Measurements from ENCODE around the gene ATRN. TPM values are rescaled to one million over a fixed set of nuclear protein-coding genes. Genes with fewer than 3 reads are reported as not detected.

ATRN gene
- total RNA-seq, 3 donors from 2014 or later (not counting 1 experiment from before 2014, with no cell fraction given) = 16.1 to 21.8 (median 19.3) TPM

GRCh38 chr20:3616250-3616649 is 145.4 kb downstream of the ATRN start:
- H3K4me3 Mint-ChIP-seq = no peak overlapping the region
- DNase-seq (no peak), ATAC-seq (no peak)
- H3K27me3 Mint-ChIP-seq (ENCODE audit: low read depth in 2 of 2) = no peaks in the 10 kb centered on the region
- 94% methylated on average over 4 of the region's 4 CpGs for WGBS (ENCODE audit: insufficient coverage)
- intact Hi-C loops (cut with micrococcal nuclease) = no loop called here
- Histone ChIP-seq H3K4me3 (ENCODE audit: low read length) (no peak overlapping the region), H3K36me3 (ENCODE audit: control insufficient read depth, insufficient read depth, low read length) (peaks cover 3% of the 10 kb centered on the region), H3K9me3 (ENCODE audit: control insufficient read depth, insufficient read depth, low read length) (no peaks in the 10 kb centered on the region), H3K4me1 (ENCODE audit: control insufficient read depth, insufficient read depth, low read length) (no peaks in the 10 kb centered on the region), H3K27ac (ENCODE audit: low read length) (no peak overlapping the region), H3K27me3 (ENCODE audit: control insufficient read depth, insufficient read depth, low read length) (no peaks in the 10 kb centered on the region)
- no peaks in the 10 kb centered on the region for H3K4me1 Mint-ChIP-seq
- TF ChIP-seq CTCF (IDR thresholded peaks at IDR 0.05) = no peak
- no peaks in the 10 kb centered on the region for H3K36me3 Mint-ChIP-seq
- H3K27ac Mint-ChIP-seq = no peak overlapping the region
- H3K9me3 Mint-ChIP-seq = no peaks in the 10 kb centered on the region

GRCh38 chr20:3621111-3621510 is 150.3 kb downstream of the ATRN start:
- no peaks in the 10 kb centered on the region for H3K4me1 ChIP-seq (ENCODE audit: control insufficient read depth, insufficient read depth, low read length)
- H3K27ac ChIP-seq (ENCODE audit: low read length) = no peak overlapping the region
- DNase-seq (no peak), ATAC-seq (no peak)
- no peaks in the 10 kb centered on the region for H3K9me3 ChIP-seq (ENCODE audit: control insufficient read depth, insufficient read depth, low read length)
- no peak overlapping the region for H3K4me3 ChIP-seq (ENCODE audit: low read length)
- no peak for TF ChIP-seq CTCF (IDR thresholded peaks at IDR 0.05)
- Mint-ChIP-seq H3K27me3 (ENCODE audit: low read depth in 2 of 2) (no peaks in the 10 kb centered on the region), H3K36me3 (no peaks in the 10 kb centered on the region), H3K4me3 (no peak overlapping the region), H3K9me3 (no peaks in the 10 kb centered on the region), H3K4me1 (no peaks in the 10 kb centered on the region), H3K27ac (no peak overlapping the region)
- WGBS (ENCODE audit: insufficient coverage) = 95% methylated on average over 8 of the region's 8 CpGs
- H3K36me3 ChIP-seq (ENCODE audit: control insufficient read depth, insufficient read depth, low read length) = no peaks in the 10 kb centered on the region
- intact Hi-C loops (cut with micrococcal nuclease) = no loop called here
- no peaks in the 10 kb centered on the region for H3K27me3 ChIP-seq (ENCODE audit: control insufficient read depth, insufficient read depth, low read length)

DNA sequence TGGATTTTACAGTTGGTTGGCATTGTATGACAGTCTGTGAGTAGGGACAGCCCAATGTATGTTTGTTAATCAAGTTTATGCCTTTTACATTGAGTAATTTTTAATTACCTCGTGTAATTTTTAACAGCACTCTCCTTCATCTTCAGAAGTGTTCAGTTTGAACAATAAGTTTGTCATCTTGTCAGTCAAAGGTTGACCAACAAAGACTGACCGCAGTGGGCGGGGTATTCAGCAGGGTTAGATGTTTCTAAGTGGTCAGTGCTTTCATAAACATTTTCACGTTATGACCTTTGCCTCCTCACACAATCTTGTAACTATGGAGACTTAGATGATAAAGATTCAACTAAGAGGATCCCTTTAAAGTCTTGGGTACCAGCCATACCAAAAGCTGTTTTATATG is 151.6 kb downstream of the ATRN start:
- ATAC-seq (no peak), DNase-seq (no peak)
- peaks cover 2% of the 10 kb centered on the region for H3K36me3 ChIP-seq (ENCODE audit: control insufficient read depth, insufficient read depth, low read length)
- no peak overlapping the region for H3K27ac Mint-ChIP-seq
- H3K9me3 ChIP-seq (ENCODE audit: control insufficient read depth, insufficient read depth, low read length) = no peaks in the 10 kb centered on the region
- no peak overlapping the region for H3K4me3 ChIP-seq (ENCODE audit: low read length)
- peaks cover 6% of the 10 kb centered on the region for H3K36me3 Mint-ChIP-seq
- H3K27me3 ChIP-seq (ENCODE audit: control insufficient read depth, insufficient read depth, low read length) = no peaks in the 10 kb centered on the region
- no peaks in the 10 kb centered on the region for H3K4me1 ChIP-seq (ENCODE audit: control insufficient read depth, insufficient read depth, low read length)
- H3K4me1 Mint-ChIP-seq = no peaks in the 10 kb centered on the region
- no peak for TF ChIP-seq CTCF (IDR thresholded peaks at IDR 0.05)
- no peaks in the 10 kb centered on the region for H3K27me3 Mint-ChIP-seq (ENCODE audit: low read depth in 2 of 2)
- H3K27ac ChIP-seq (ENCODE audit: low read length) = no peak overlapping the region
- intact Hi-C loops (cut with micrococcal nuclease) = no loop called here
- H3K9me3 Mint-ChIP-seq = no peaks in the 10 kb centered on the region
- 96% methylated on average over 4 of the region's 4 CpGs for WGBS (ENCODE audit: insufficient coverage)
- no peak overlapping the region for H3K4me3 Mint-ChIP-seq

GRCh38 chr20:3627476-3627875 is 156.7 kb downstream of the ATRN start:
- H3K36me3 Mint-ChIP-seq = peaks cover 15% of the 10 kb centered on the region
- H3K27ac Mint-ChIP-seq = no peak overlapping the region
- Histone ChIP-seq H3K4me1 (ENCODE audit: control insufficient read depth, insufficient read depth, low read length) (no peaks in the 10 kb centered on the region), H3K36me3 (ENCODE audit: control insufficient read depth, insufficient read depth, low read length) (peaks cover 2% of the 10 kb centered on the region), H3K27me3 (ENCODE audit: control insufficient read depth, insufficient read depth, low read length) (no peaks in the 10 kb centered on the region), H3K4me3 (ENCODE audit: low read length) (no peak overlapping the region), H3K9me3 (ENCODE audit: control insufficient read depth, insufficient read depth, low read length) (no peaks in the 10 kb centered on the region), H3K27ac (ENCODE audit: low read length) (no peak overlapping the region)
- ATAC-seq = no peak
- intact Hi-C loops (cut with micrococcal nuclease) = no loop called here
- whole genome bisulfite sequencing (ENCODE audit: insufficient coverage) = 98% methylated on average over 2 of the region's 2 CpGs
- H3K4me1 Mint-ChIP-seq = no peaks in the 10 kb centered on the region
- no peaks in the 10 kb centered on the region for H3K9me3 Mint-ChIP-seq
- H3K27me3 Mint-ChIP-seq (ENCODE audit: low read depth in 2 of 2) = no peaks in the 10 kb centered on the region
- H3K4me3 Mint-ChIP-seq = no peak overlapping the region
- no peak for TF ChIP-seq CTCF (IDR thresholded peaks at IDR 0.05)
- DNase-seq = no peak
